Activated CD8-positive, alpha-beta memory T cell treated with anti-CD3 and anti-CD28 coated beads, Interleukin-2, amount 50 U/mL, for 24 hours (primary cell): Measurements from ENCODE around the gene ANKRD44.
"Not testable (repeated sequence)": the region's sequence is repeated elsewhere in the genome, so short reads cannot be mapped to it uniquely, and the experiment has no call there.

Source experiments
- DNase-seq: peaks from one replicate; pipeline ENCODE4 v3.0.0-alpha.2; 2020; ENCODE audit errors: extremely low read depth

The ANKRD44 gene

DNA sequence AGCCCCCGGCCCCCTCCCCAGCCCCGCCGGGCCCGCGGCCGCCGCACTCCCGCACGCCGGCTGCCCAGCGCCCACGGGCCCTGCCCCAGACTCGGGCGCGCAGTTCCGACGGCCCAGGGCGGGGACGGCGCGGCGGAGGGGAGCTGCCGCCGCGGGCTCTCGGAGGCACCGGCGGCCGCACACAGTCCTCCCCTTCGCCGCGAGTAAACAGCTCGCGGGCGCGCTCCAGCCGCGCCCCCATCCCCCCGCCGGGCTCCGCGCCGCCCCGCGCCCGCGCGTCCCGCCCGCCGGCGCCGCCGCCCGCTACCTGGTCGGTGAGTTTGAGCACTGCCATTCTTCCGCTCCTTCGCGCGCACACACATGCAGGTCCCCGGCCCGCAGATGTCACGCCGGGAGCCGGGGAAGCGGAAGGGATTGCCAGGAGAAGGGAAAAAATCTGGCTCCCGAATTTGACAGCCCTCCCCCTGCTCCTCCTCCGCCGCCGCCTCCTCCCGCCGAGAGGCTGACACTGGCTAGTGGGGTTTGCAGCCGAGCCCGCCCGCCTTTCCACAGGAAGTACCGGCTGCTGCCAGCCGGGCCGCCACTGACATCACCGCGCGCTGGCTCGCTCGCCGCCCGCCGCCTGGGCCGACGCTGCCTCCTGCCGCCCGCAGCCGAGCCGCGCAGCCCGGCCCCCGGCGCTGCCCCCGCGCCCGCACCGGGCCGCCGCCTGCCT is at the start of gene ANKRD44:
TSS of gene ANKRD44 (minus strand) at position 510 of the 715 bp plus-strand sequence. CDS start at position 334, 176 bp downstream.
- peak; percentile 59 for DNase-seq

DNA sequence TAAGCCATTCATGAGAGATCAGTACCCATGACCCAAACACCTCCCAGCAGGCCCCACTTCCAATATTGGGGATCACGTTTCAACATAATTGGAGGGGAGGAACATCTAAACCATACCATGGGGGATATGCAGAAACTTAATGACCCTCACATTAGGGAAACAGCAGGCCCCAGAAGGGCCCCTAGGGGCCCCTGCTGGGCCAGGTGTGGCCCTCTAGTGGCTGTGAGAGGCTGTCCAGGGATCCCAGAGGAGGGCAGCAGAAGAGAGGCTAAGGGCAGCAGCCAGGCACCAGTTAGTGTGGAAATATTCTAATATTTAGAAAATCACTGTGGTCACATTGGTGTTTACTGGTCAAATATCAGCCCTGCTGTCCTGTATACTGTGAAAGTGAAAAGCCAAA is 49.3 kb upstream of the ANKRD44 start:
- DNase-seq, result no peak

DNA sequence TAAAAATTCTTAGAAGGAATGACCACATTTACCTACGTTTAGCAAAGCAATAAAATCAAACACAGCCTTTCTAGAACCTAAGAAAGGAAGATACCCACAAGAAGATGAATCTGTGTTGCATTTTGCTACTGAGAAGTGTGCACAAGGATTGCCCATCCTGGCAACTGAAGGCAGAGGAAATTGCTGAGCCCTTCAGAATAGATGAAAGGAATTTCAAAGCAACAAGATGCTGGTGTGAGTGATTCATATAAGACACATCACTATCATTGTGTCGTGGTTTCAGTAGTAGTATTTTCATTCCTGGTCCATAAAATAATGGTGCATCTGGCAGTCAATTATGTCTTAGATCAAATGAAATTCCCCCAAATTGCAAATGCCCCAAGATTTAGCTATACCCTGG is 48.4 kb upstream of the ANKRD44 start:
- no peak for DNase-seq

- no peak for DNase-seq
Measured at GRCh38 chr2:197357986-197358385, 47.4 kb upstream of the ANKRD44 start.

GRCh38 chr2:197356136-197356535 is 45.6 kb upstream of the ANKRD44 start:
- DNase-seq, result no peak

DNA sequence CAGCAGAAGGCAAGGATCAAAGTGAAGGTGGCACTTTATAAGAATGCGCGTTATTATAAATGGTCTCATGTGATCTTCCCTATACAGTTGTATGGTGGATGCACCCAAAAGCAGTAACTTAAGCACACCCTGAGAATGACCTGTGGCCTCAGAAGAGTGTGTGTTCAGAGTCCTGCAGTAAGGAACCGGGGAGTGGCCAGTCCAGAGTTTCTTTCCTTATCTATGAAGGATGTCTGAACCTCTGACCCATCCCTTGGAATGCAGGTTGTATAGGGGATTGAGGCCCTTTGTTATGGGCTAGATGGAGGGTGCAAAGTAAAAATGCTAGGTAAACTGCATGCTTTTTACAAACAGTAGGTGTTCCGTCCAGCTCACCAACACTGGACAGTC is 43.6 kb upstream of the ANKRD44 start:
- DNase-seq, result no peak

DNA sequence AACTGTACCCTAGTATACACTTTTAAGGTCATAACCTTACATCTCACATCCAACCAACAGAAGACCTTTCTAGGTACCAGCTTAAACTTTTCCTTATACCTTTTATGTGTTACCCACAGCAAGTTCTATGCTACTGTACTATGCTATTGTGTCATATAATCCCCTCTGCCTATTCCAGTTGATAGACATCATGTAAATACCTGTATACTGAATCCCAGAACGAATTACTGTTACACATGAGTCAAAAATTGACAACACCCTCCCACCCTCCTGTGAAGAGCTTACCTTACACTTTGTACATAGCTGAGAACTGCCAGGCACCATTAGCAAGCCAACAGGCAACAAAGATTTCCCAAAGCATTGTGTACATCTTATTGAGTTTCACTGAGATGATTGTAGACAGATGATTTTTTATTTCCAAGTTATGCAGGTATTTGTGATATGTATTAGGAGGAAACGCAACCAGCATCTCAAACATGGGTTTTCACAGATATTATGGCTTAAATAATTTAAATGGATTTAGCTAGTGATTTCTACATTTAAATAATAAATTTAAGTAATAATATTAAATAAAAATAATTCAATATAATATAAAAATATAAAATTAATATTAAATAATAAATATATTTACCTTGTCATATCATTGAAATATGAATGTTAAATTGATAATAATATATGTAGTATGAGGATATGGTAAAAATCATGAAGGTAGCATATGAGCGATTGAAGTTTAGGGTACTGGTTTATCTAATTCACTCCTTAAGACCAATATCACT is 43.0 kb upstream of the ANKRD44 start:
- no peak for DNase-seq

GRCh38 chr2:197349699-197350098 is 39.1 kb upstream of the ANKRD44 start:
- no peak for DNase-seq

- no peak for DNase-seq
Measured at GRCh38 chr2:197348721-197349360, 38.3 kb upstream of the ANKRD44 start.

DNA sequence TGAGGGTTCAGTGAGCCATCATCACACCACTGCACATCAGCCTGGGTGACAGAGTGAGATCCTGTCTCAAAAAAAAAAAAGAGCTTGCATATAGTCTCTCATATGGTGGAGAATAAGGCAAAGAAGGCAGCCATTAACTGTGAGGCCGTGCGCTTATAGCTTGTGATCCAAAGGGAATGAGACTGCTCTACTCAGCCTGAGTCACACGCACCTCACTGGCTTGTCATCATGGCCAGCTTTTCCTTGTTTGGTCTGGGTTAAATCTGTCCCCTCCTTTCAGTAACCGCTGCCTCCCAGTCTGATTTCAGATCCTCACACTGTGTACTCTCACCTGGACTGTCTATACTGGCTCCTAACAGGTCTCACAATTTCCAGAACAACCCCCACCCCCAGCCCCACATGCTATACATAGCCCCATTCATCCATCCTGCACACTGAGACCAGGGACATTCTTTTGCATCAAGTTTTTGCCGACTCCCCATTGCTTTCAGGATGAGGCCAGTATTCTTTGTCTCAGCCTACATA is 35.3 kb upstream of the ANKRD44 start:
- no peak for DNase-seq

- DNase-seq, result not testable (repeated sequence)
Measured at GRCh38 chr2:197343968-197344367, 33.4 kb upstream of the ANKRD44 start.

DNA sequence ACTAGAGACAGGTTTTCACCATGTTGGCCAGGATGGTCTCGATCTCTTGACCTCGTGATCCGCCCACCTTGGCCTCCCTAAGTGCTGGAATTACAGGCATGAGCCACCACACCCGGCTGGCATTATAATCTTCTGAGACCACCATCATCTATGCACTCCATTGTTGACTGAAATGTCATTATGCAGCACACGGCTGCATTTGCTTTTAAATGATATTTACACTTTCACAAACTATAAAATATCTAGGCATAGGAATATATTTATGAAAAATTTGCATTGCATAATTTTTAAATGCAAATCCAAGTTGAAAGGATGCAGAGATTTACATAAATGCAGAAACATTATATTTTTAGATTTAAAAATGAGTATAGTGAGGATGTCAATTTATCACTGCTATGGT is 30.0 kb upstream of the ANKRD44 start:
- no peak for DNase-seq

DNA sequence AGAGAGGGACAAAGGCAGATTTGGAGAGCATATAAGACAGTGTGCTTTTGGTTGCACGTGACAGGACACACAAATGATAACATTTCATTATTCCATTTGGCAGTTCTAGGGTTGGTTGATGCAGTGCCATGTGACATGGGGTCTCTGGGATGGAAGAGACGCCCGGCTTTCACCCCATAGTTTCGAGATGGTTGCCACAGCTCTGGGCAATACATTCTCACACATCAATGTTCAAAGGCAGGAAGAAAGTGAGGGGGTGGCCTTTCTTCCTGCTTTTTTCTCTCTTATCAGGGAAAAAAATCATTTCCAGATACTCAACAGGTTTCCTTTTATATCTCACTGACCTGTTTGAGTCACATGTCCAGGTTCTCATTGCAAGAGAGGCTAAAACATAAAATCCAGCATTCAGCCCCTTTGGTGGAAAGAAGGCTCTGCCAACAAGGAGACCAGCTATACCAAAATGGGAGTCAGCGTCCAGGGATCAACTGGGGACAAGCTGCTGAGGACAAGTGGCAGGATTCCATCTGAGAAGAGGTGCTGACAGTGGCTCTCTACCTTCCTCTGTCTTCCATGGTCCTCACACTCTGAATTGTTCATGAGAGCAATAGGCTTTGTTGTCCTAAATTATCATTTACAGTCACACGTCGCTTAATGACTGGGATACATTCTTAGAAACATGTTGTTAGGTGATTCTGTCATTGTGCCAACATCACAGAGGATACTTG is 29.1 kb upstream of the ANKRD44 start:
- DNase-seq, result no peak

DNA sequence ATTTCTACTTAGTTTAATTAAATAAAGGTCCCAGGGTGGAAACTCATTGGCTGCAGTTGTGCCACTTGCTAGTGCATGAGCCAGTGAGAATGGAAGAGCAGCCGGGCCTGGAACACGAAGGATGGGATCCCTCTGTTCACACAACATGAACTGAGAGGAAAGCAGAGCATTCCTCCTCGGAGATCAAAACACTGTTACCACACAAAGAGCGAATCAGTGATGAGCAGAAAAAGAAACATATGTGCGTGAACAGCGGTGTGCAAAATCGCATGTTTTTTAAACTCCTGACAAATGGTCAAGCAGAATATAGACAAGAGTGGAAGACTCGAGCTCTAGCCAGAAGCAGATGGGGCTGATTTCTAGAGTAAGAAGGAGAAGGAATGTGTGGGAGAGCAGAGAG is 28.4 kb upstream of the ANKRD44 start:
- no peak for DNase-seq

DNA sequence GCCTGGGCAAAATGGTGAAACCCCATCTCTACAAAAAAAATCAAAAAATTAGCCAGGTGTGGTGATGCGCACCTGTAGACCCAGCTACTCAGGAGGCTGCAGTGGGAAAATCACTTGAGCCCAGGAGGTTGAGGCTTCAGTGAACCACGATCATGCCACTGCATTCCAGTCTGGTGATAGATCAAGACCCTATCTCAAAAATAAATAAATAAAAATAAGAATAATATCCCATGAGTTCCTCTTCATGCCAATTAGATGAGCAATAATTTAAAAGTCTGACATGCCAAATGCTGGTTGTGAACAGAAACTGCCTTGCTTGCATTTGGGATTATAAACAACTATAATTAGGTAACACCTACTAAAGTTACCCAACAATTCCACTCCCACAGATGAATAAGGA is 22.1 kb upstream of the ANKRD44 start:
- DNase-seq, result no peak

GRCh38 chr2:197328461-197328860 is 17.9 kb upstream of the ANKRD44 start:
- no peak for DNase-seq

- DNase-seq, result no peak
Measured at GRCh38 chr2:197327472-197328098, 17.0 kb upstream of the ANKRD44 start.

GRCh38 chr2:197327073-197327471 is 16.5 kb upstream of the ANKRD44 start:
- DNase-seq, result no peak

DNA sequence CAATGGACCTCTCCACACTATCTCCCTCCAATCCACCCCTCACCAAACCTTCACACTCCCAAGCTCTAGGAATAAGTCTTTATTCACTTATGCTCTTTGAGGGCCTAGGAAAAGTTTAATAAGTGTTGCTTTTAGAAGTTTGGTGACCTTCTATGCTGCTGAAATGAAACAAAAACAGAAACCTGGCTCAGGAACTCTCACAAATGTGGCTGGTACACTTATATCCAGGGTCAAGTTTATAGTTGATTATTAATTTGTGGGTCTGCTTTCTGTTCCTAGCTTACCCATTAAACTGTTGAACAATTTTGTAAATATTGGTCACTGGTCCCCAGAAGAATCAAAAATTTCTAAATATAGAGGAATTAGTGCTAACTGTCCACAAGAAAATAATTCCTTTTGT is 14.2 kb upstream of the ANKRD44 start:
- DNase-seq, result no peak

GRCh38 chr2:197322724-197323720 is 12.4 kb upstream of the ANKRD44 start:
- DNase-seq, result no peak
